K562 (cell line): ENCODE measurements around the gene TANC1. TPM values are rescaled to one million over a fixed set of nuclear protein-coding genes. Genes with fewer than 3 reads are reported as not detected.

Experiments used
- ATAC-seq: fragments of 200-7000 bp; cut with Tn5 transposase; 3 replicates; pipeline ENCODE4 v1.9.1; 2020; ENCODE audit warnings: moderate library complexity
- BruUV-seq: library from RNA; stranded (reverse); fragments of 400-500 nt; replicated peaks from 2 replicates; lab custom pipeline; 2021; lab: Mats Ljungman, UMichigan
- CTCF ChIA-PET: fragments of 300-600 bp; formaldehyde crosslinking; extraction: SDS; loops from one replicate; lab custom pipeline; 2021; ENCODE audit warnings: low intra/inter-chr PET ratio; lab: Yijun Ruan, JAX
- POLR2A ChIA-PET: fragments of 300-600, 350-650 bp; sonication (Branson Sonifier 250); formaldehyde crosslinking; extraction: SDS; loops from one replicate; lab custom pipeline; 2021; ENCODE audit warnings: antibody characterized with exemption, inconsistent platforms; lab: Yijun Ruan, JAX
- DNase-seq, 4 experiments: peaks; one replicate each; pipeline versions ENCODE4 v3.0.0 to v3.0.0-alpha.2; 2011 to 2018; ENCODE audit warnings: low spot score in 3 of 4, mixed read lengths in 3 of 4; ENCODE audit errors: extremely low read depth in 1 of 4
- FAIRE-seq: peaks from 2 replicates; lab custom pipeline; 2011; peaks lifted over from hg19 to GRCh38; lab: Jason Lieb, UNC
- H2AFZ ChIP-seq: 2 replicates; pipeline ENCODE4 v1.6.0; 2011; ENCODE audit warnings: low read depth, low read length, control low read depth, inconsistent platforms
- H3K27ac ChIP-seq: fragments of 200-600 bp; 3 replicates; pipeline ENCODE4 v1.8.0; 2011; ENCODE audit warnings: low read depth, mild to moderate bottlenecking, control low read depth, inconsistent platforms, low read length, moderate library complexity, mixed read lengths; ENCODE audit errors: extremely low read depth
- H3K27me3 ChIP-seq, 2 experiments: fragments of 300-600 bp in 1 of 2; 2 replicates in 1 of 2; 3 replicates in 1 of 2; pipeline versions ENCODE4 v1.6.0 to v1.8.0; 2011; ENCODE audit warnings: inconsistent platforms in 2 of 2, low read length in 2 of 2, mild to moderate bottlenecking in 1 of 2, mixed read lengths in 1 of 2, moderate library complexity in 1 of 2; ENCODE audit not compliant: control insufficient read depth in 2 of 2, insufficient read depth in 2 of 2
- H3K36me3 ChIP-seq: fragments of 300-600 bp; 3 replicates; pipeline ENCODE4 v1.8.0; 2011; ENCODE audit warnings: mild to moderate bottlenecking, low read length, inconsistent platforms; ENCODE audit not compliant: control insufficient read depth, insufficient read depth
- H3K4me1 ChIP-seq, 2 experiments: fragments of 200-600 bp in 1 of 2; replicated peaks in 1 of 2; 2 replicates in 1 of 2; 3 replicates in 1 of 2; pipeline versions ENCODE4 v1.5.1 to v1.8.0; 2011; ENCODE audit warnings: inconsistent platforms in 2 of 2, low read length in 2 of 2, mild to moderate bottlenecking in 1 of 2, mixed read lengths in 1 of 2, moderate library complexity in 1 of 2; ENCODE audit not compliant: control insufficient read depth in 2 of 2, insufficient read depth in 2 of 2
- H3K4me2 ChIP-seq: 2 replicates; pipeline ENCODE4 v1.6.1; 2011; ENCODE audit warnings: low read length, control low read depth, inconsistent platforms, mixed read lengths; ENCODE audit not compliant: insufficient read depth
- H3K4me3 ChIP-seq: fragments of 200-600 bp; sonication (generic), shearing (Covaris generic); 2 replicates; pipeline ENCODE4 v1.5.1; 2016; ENCODE audit warnings: control low read depth, inconsistent platforms
- H3K79me2 ChIP-seq: fragments of 200-600 bp; 3 replicates; pipeline ENCODE4 v1.8.0; 2011; ENCODE audit warnings: low read length, inconsistent platforms; ENCODE audit not compliant: control insufficient read depth, insufficient read depth
- H3K9ac ChIP-seq, 2 experiments: 2 replicates each; pipeline versions ENCODE4 v1.6.0 to v1.6.1; 2011; ENCODE audit warnings: low read depth in 2 of 2, low read length in 2 of 2, control low read depth in 1 of 2, inconsistent platforms in 1 of 2, mild to moderate bottlenecking in 1 of 2, mixed read lengths in 1 of 2; ENCODE audit not compliant: insufficient read depth in 1 of 2
- H3K9me1 ChIP-seq: one replicate; pipeline ENCODE4 v1.6.0; 2011; ENCODE audit warnings: inconsistent platforms, mild to moderate bottlenecking, low read length, moderate library complexity; ENCODE audit not compliant: control insufficient read depth, insufficient read depth
- H3K9me3 ChIP-seq: replicated peaks from 2 replicates; pipeline ENCODE4 v1.5.1; 2011; ENCODE audit warnings: low read depth, low read length, inconsistent platforms; ENCODE audit not compliant: control insufficient read depth, insufficient read depth
- H4K20me1 ChIP-seq: replicated peaks from 2 replicates; pipeline ENCODE4 v1.6.1; 2011; ENCODE audit warnings: low read length, inconsistent platforms, mixed read lengths; ENCODE audit not compliant: control insufficient read depth, insufficient read depth
- CSDE1 ChIP-seq, 2 experiments: fragments of 450-650 bp; IDR thresholded peaks; 2 replicates each; pipeline ENCODE4 v1.6.1; 2016; ENCODE audit warnings: mild to moderate bottlenecking in 1 of 2
- ELF2 ChIP-seq: fragments of 250-450 bp; sonication (Bioruptor Pico); IDR thresholded peaks from 2 replicates; pipeline ENCODE4 v1.5.0; 2021; ENCODE audit warnings: mild to moderate bottlenecking
- KDM2B ChIP-seq: fragments of 250-450 bp; sonication (Bioruptor Pico); IDR thresholded peaks from 2 replicates; pipeline ENCODE4 v1.8.0; 2021; ENCODE audit warnings: mild to moderate bottlenecking, moderate library complexity
- MTA2 ChIP-seq: fragments of 450-650 bp; IDR thresholded peaks from 2 replicates; pipeline ENCODE4 v1.6.1; 2016; ENCODE audit warnings: low read depth
- MTF1 ChIP-seq: fragments of 250-450 bp; sonication (Bioruptor Pico); IDR thresholded peaks from 2 replicates; pipeline ENCODE4 v1.9.0; 2021; ENCODE audit warnings: moderate library complexity, mild to moderate bottlenecking, inconsistent platforms, borderline replicate concordance
- NFATC3 ChIP-seq: fragments of 450-650 bp; IDR thresholded peaks from 2 replicates; pipeline ENCODE4 v1.6.1; 2017; ENCODE audit warnings: mild to moderate bottlenecking
- RHOXF2B ChIP-seq: fragments of 250-450 bp; sonication (Bioruptor Pico); conservative IDR thresholded peaks from 2 replicates; pipeline ENCODE4 v1.5.1; 2021
- SAP30 ChIP-seq: fragments of 200-600 bp; sonication (generic); IDR thresholded peaks from 2 replicates; pipeline ENCODE4 v1.6.1; 2012; ENCODE audit warnings: borderline replicate concordance, low read depth, mild to moderate bottlenecking, moderate library complexity, low read length, control low read depth, inconsistent platforms; ENCODE audit not compliant: insufficient read depth, poor library complexity, severe bottlenecking
- TCF3 ChIP-seq: sonication (generic); formaldehyde crosslinking; IDR thresholded peaks from 2 replicates; pipeline ENCODE4 v1.4.0; 2020; ENCODE audit warnings: mild to moderate bottlenecking, missing genetic modification reagents
- ZNF143 ChIP-seq: sonication (generic); formaldehyde crosslinking; IDR thresholded peaks from 2 replicates; pipeline ENCODE4 v1.9.0; 2022; ENCODE audit warnings: mild to moderate bottlenecking, missing genetic modification reagents
- ZNF165 ChIP-seq: fragments of 250-450 bp; sonication (Bioruptor Pico); IDR thresholded peaks from 2 replicates; pipeline ENCODE4 v1.4.0; 2020; ENCODE audit warnings: borderline replicate concordance
- ZNF184 ChIP-seq: sonication (generic); formaldehyde crosslinking; IDR thresholded peaks from 2 replicates; pipeline ENCODE4 v1.5.0; 2020; ENCODE audit warnings: missing genetic modification reagents
- ZNF766 ChIP-seq: fragments of 200-800 bp; sonication (Bioruptor generic); conservative IDR thresholded peaks from 2 replicates; pipeline ENCODE4 v1.6.1; 2016; ENCODE audit warnings: missing genetic modification characterization, missing compliant biosample characterization
- WGBS: fragments of 100-300 bp; shearing (Covaris generic); methylation state at CpG from one replicate; pipeline ENCODE4 v1.1.6; 2016; ENCODE audit warnings: low coverage, mixed read lengths; ENCODE audit not compliant: insufficient coverage; ENCODE audit errors: missing lambda C conversion rate; 5-methylcytosine and 5-hydroxymethylcytosine counted together
- in situ Hi-C: fragments of 300-500 bp; cut with MboI; formaldehyde crosslinking; loops from 4 replicates; pipeline ENCODE4 v1.15.0; 2018; ENCODE audit warnings: inconsistent platforms, mixed read lengths
- intact Hi-C: fragments of 100-400 bp; cut with micrococcal nuclease; formaldehyde crosslinking; loops from 2 replicates; pipeline ENCODE4 v1.14.2; 2022
- polyA plus RNA-seq, 8 experiments: library from polyadenylated mRNA; depleted of rRNA in 4 of 8; stranded (reverse) in 5 of 8; unstranded in 3 of 8; fragments of >200 nt; fragmentation: Nextera tagmentation in 2 of 8; fragmentation: Illumina TruSeq in 1 of 8; extraction: Ambion mirVana in 2 of 8; extraction: Trizol in 1 of 8; gene quantifications; 2 replicates each; pipeline versions ENCODE4 v1.2.1 to v1.2.3, GENCODE V29; 2011 to 2014; ENCODE audit warnings: inconsistent platforms in 1 of 8, missing spikeins in 1 of 8
- total RNA-seq, 7 experiments: library from RNA; depleted of rRNA in 6 of 7; stranded (reverse); fragments of >200 nt in 6 of 7; fragmentation: Illumina TruSeq in 2 of 7; extraction: Trizol in 2 of 7; gene quantifications; 2 replicates each; pipeline versions ENCODE4 v1.2.1 to v1.2.3, GENCODE V29; 2011 to 2021; ENCODE audit warnings: low replicate concordance in 1 of 7

Gene TANC1
- total and polyA plus RNA-seq, 9 of the 15 experiments (the other 6 are each of a cell fraction or from before 2014, with no cell fraction given): under 0.01 to 0.20 (median 0.07) TPM; not detected in 1

DNA sequence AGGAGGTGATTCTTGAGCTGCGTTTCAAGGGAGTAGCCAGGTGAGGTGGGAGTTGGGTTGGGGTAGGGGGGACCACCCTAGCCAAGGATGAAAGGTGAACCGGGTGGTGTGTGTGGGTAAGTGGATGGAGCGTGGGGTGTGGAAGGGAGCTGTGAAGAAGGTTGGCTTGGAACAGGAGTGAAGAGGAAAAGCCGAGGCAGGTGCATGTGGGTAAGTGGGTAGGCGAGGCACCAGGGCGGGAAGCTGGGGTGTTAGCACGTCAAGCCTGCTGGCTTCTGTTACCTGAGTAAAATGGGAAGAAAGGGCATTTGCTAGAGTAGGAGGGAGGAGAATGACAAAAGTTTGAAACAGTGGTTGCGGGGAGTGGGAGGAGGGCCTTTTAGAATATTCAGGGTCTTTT, 31.6 kb downstream of the TANC1 start:
- no TSS peak for BruUV-seq
- Histone ChIP-seq H4K20me1 (no peaks in the 10 kb centered on the region), H3K27me3 (peaks cover 20 to 35% of the 10 kb centered on the region in 2 experiments; a peak in 3 of 5 replicates), H3K9me3 (no peaks in the 10 kb centered on the region), H3K36me3 (no peaks in the 10 kb centered on the region), H3K27ac (no peak overlapping the region), H3K4me1 (no peaks in the 10 kb centered on the region), H3K4me2 (no peak overlapping the region), H3K79me2 (no peaks in the 10 kb centered on the region), H2AFZ (no peak overlapping the region), H3K4me3 (no peak overlapping the region), H3K9ac (no peak overlapping the region), H3K9me1 (no peaks in the 10 kb centered on the region)
- ChIA-PET CTCF (no interaction called here), POLR2A (interaction anchor here (1.6 kb wide), 1 partner anchor 10 kb away, joined by 6 read pairs; no protein-coding TSS in a partner anchor)
- WGBS: 3% methylated on average over 8 of the region's 8 CpGs
- intact Hi-C loops: no loop called here
- ATAC-seq: no peak
- no peak for FAIRE-seq
- TF ChIP-seq NFATC3 (no peak), ZNF165 (CRISPR knock-in tag) (no peak), ZNF184 (no peak), ZNF143 (CRISPR knock-in tag) (no peak), TCF3 (no peak), MTF1 (CRISPR knock-in tag) (no peak), KDM2B (CRISPR knock-in tag) (no peak), RHOXF2B (CRISPR knock-in tag) (no peak), ZNF766 (no peak), SAP30 (no peak), CSDE1 (IDR thresholded peaks at IDR 0.05) (no peak), ELF2 (CRISPR knock-in tag) (no peak), MTA2 (no peak)
- no peak for DNase-seq
- in situ Hi-C loops: no loop called here
